Peyer's patch (tissue), 4 donors: Measurements from ENCODE around the gene CRYM. TPM values are rescaled to one million over a fixed set of nuclear protein-coding genes. Genes with fewer than 3 reads are reported as not detected.
"Not testable (repeated sequence)": the region's sequence is repeated elsewhere in the genome, so short reads cannot be mapped to it uniquely, and the experiment has no call there.

Experiments
- DNase-seq, 3 donors: peaks; one replicate each; pipeline ENCODE4 v3.0.0-alpha.2; 2017 to 2019
- H3K27ac ChIP-seq, 4 donors: fragments of 200-600 bp; sonication (generic); one replicate each; pipeline ENCODE4 v1.5.1; 2016 to 2019
- H3K27me3 ChIP-seq, 2 donors: fragments of 200-600 bp; sonication (generic); one replicate each; pipeline ENCODE4 v1.5.1; 2019
- H3K36me3 ChIP-seq, 3 donors: fragments of 200-600 bp; sonication (generic); one replicate each; pipeline ENCODE4 v1.5.1; 2016 to 2019
- H3K4me1 ChIP-seq, 4 donors: fragments of 200-600 bp; sonication (generic); one replicate each; pipeline ENCODE4 v1.5.1; 2016 to 2019
- H3K4me3 ChIP-seq, 4 donors: fragments of 200-600 bp; sonication (generic); 1 replicate in 3 of 4; 2 replicates in 1 of 4; pipeline ENCODE4 v1.5.1; 2016 to 2019; ENCODE audit warnings: mild to moderate bottlenecking in 1 of 4
- H3K9me3 ChIP-seq, 4 donors: fragments of 200-600 bp; sonication (generic); one replicate each; pipeline ENCODE4 v1.5.1; 2016 to 2019; ENCODE audit warnings: mild to moderate bottlenecking in 1 of 4
- CTCF ChIP-seq, 6 experiments: fragments of 450-650 bp in 4 of 6; fragments of 200-600 bp in 2 of 6; sonication (generic) in 1 of 6; IDR thresholded peaks; one replicate each; pipeline ENCODE4 v1.5.1; 2017 to 2019; ENCODE audit warnings: antibody characterized with exemption in 6 of 6, mild to moderate bottlenecking in 3 of 6, moderate library complexity in 1 of 6
- POLR2A ChIP-seq, 2 donors: fragments of 450-650 bp; IDR thresholded peaks; one replicate each; pipeline ENCODE4 v1.5.1; 2017; ENCODE audit warnings: antibody characterized with exemption in 2 of 2, mild to moderate bottlenecking in 2 of 2, moderate library complexity in 2 of 2
- total RNA-seq, 4 donors: library from RNA; depleted of rRNA; stranded (reverse); fragments of >200 nt; gene quantifications; one replicate each; pipeline ENCODE4 v1.1.0, GENCODE V29; 2016

The CRYM gene
- total RNA-seq = 10 to 100 TPM in 1 of 4 donors, 1 to 10 TPM in 2, not detected in 1; 6.4 to 11.6 (median 9.1) TPM

- no peaks in the 10 kb centered on the region for H3K27me3 ChIP-seq
- TF ChIP-seq CTCF (IDR thresholded peaks at IDR 0.05) (peak in 5 of 6 experiments; percentile 63 to 82 (median 78)), POLR2A (IDR thresholded peaks at IDR 0.05) (no peak)
- peak within 1 kb of the TSS; percentile 12 to 53 (median 46) for H3K4me3 ChIP-seq
- no peaks in the 10 kb centered on the region for H3K36me3 ChIP-seq
- H3K27ac ChIP-seq = peak within 1 kb of the TSS in 1 of 4 donors; percentile 25
- DNase-seq = peak; percentile 57 to 88 (median 87)
- peaks cover 0 to 10% (median 0%) of the 10 kb centered on the region in 4 donors for H3K4me1 ChIP-seq
- no peaks in the 10 kb centered on the region for H3K9me3 ChIP-seq
These were observed at the start of gene CRYM for GRCh38 chr16:21277927-21278706. CRYM (minus strand) TSS chr16:21278290; CDS start chr16:21278251, 39 bp downstream.

GRCh38 chr16:21327046-21327445 is 49.0 kb upstream of the CRYM start:
- Histone ChIP-seq H3K4me1 (no peaks in the 10 kb centered on the region), H3K27me3 (no peaks in the 10 kb centered on the region), H3K9me3 (no peaks in the 10 kb centered on the region), H3K4me3 (no peak overlapping the region), H3K36me3 (no peaks in the 10 kb centered on the region), H3K27ac (no peak overlapping the region)
- TF ChIP-seq POLR2A (IDR thresholded peaks at IDR 0.05) (no peak), CTCF (IDR thresholded peaks at IDR 0.05) (no peak)
- no peak for DNase-seq

GRCh38 chr16:21326459-21326858 is 48.4 kb upstream of the CRYM start:
- no peaks in the 10 kb centered on the region for H3K27me3 ChIP-seq
- H3K27ac ChIP-seq = no peak overlapping the region
- no peaks in the 10 kb centered on the region for H3K9me3 ChIP-seq
- TF ChIP-seq CTCF (IDR thresholded peaks at IDR 0.05) = no peak
- TF ChIP-seq POLR2A (IDR thresholded peaks at IDR 0.05) = no peak
- DNase-seq = no peak
- no peaks in the 10 kb centered on the region for H3K4me1 ChIP-seq
- no peaks in the 10 kb centered on the region for H3K36me3 ChIP-seq
- H3K4me3 ChIP-seq = no peak overlapping the region

GRCh38 chr16:21324267-21324666 is 46.2 kb upstream of the CRYM start:
- TF ChIP-seq CTCF (IDR thresholded peaks at IDR 0.05) = no peak
- no peak for DNase-seq
- no peaks in the 10 kb centered on the region for H3K9me3 ChIP-seq
- no peaks in the 10 kb centered on the region for H3K36me3 ChIP-seq
- no peaks in the 10 kb centered on the region for H3K27me3 ChIP-seq
- H3K4me3 ChIP-seq = no peak overlapping the region
- no peaks in the 10 kb centered on the region for H3K4me1 ChIP-seq
- H3K27ac ChIP-seq = no peak overlapping the region

- not testable (repeated sequence) for H3K4me3 ChIP-seq, H3K36me3 ChIP-seq, H3K27ac ChIP-seq, H3K27me3 ChIP-seq, DNase-seq, H3K4me1 ChIP-seq, H3K9me3 ChIP-seq
These were observed 44.2 kb upstream of the CRYM start for GRCh38 chr16:21322251-21322650.

GRCh38 chr16:21321736-21322135 is 43.6 kb upstream of the CRYM start:
- no peaks in the 10 kb centered on the region for H3K36me3 ChIP-seq
- H3K27ac ChIP-seq = no peak overlapping the region
- no peak for DNase-seq
- no peaks in the 10 kb centered on the region for H3K9me3 ChIP-seq
- no peak overlapping the region for H3K4me3 ChIP-seq
- no peaks in the 10 kb centered on the region for H3K4me1 ChIP-seq
- TF ChIP-seq POLR2A (IDR thresholded peaks at IDR 0.05) (no peak), CTCF (IDR thresholded peaks at IDR 0.05) (no peak)
- H3K27me3 ChIP-seq = no peaks in the 10 kb centered on the region
